C1 segment of cervical spinal cord (tissue), 14 donors: ENCODE measurements around the gene IKZF5.
A peak's percentile ranks its signal among the peaks of the same experiment; 100 is the strongest.

Source experiments
- DNase-seq, 14 donors: peaks; one replicate each; lab custom pipeline; 2025; lab: John Stamatoyannopoulos, UW

IKZF5 gene

DNA sequence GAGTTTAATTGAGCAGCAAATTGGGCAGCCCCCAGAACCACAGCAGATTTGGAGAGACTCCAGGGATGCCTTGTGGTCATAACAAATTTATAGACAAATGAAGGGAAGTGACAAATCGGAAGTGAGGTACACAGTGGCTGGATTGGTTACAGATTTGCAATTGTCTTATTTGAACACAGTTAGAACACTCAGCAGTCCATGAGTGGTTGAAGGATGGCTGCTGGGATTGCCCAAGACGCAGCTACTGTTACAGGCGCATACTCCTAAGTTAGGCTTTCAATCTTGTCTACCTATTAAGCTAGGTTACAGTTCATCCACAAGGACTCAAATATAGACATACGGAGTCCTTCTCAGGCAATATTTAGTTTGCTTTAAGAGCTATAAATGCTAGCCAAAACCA, 7.6 kb upstream of the IKZF5 start:
- DNase-seq, result no peak

DNA sequence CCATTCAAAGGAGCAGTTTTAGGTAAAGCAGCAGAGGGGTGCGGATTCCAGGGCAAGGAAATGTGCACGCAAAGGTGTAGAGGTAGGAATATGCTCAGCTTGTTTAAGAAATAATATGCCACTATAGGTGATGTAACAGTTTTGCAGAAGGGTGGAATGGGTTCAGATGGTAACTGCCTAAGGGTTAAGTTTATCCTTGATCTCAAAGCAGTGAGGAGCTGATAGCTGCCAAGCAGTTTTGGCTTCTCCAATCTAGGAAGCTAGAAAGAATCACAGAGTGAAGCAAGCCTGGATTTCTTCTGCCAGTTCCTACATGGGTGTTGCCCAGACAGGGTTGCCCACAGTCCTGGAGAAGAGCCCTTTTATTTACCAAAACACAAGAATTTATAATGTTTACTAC, 6.2 kb upstream of the IKZF5 start:
- DNase-seq, result no peak

DNA sequence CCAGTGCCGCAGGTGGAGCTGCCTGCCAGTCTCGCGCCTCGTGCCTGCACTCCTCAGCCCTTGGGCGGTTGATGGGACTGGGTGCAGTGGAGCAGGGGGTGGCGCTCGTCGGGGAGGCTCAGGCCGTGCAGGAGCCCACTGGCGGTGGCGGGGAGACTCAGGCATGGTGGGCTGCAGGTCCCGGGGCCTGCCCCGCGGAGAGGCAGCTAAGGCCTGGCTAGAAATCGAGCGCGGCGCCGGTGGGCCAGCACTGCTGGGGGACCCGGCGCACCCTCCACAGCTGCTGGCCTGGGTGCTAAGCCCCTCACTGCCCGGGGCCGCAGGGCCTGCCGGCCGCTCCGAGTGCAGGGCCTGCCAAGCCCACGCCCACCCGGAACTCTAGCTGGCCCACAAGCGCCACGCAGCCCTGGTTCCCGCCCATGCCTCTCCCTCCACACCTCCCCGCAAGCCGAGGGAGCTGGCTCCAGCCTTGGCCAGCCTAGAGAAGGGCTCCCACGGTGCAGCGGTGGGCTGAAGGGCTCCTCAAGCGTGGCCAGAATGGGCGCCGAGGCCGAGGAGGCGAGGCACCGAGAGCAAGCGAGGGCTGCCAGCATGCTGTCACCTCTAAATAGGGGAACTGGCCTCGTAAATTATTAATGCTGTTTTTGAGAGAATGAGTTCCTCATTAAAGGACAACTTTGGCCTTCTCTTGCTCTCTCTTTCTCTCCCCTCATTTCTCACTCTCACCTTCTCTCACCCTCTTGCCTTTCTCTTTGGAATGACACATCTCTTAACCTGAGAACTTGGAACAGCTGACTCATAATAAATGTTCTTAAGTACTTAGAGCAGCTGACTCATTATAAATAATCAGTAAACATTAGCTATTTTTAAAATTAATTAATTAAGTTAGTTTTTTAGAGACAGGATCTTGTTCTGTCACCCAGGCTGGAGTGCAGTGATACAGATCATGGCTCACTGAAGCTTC, 5.1 kb upstream of the IKZF5 start:
- DNase-seq, result no peak

DNA sequence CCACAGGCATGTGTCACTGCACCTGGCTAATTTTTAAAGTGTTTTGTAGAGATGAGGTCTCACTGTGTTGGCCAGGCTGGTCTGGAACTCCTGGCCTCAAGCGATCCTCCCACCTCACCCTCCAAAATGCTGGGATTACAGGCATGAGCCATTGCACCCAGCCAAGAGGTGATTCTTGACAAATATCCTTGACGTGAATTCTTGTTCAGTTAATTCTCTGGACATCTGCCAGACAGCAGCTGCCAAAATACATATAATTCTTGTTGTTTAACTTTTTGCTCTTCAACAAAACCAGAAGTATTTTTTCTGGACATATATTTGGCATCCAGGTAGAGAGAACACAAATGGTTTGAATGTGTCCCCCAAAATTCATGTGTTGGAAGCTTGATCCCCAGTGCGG, 3.4 kb upstream of the IKZF5 start:
- no peak for DNase-seq

DNA sequence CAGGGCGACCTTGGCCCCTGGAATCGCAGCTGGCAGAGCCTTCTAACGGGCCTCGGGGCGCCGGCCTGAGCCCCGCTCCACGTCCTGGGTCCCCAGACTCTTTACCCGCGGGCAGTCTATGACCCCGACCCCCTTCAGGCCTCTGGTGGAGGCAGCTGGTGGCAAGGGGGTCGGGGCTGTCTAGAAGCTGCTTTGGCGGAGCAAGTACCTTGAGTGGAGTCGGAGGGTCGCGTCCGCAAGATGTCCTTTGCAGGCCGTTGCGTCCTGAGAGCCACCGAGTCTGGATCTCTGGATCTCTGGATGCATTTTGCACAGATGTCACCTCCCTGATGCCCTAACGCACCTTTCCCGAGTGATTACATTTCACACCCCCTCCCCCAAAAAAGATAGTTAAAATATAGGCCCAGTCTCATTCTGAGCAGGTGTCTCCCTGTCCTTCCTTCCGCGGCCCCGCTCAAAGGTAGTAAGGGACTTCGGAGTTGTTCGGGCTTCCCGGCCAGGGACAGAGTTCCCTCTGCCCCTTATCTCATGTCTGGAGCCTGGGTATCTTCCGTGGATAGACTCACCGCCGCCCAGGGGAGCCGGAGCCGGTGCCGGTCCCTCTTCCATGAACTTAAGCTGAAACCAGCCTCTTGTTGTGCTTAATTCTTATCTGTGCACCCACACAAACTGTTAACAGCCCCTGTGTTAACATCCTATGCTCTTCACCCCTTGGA, 668 bp upstream of the IKZF5 start:
- peak in 6 of 14 donors; percentile 35 to 66 (median 38) for DNase-seq

DNA sequence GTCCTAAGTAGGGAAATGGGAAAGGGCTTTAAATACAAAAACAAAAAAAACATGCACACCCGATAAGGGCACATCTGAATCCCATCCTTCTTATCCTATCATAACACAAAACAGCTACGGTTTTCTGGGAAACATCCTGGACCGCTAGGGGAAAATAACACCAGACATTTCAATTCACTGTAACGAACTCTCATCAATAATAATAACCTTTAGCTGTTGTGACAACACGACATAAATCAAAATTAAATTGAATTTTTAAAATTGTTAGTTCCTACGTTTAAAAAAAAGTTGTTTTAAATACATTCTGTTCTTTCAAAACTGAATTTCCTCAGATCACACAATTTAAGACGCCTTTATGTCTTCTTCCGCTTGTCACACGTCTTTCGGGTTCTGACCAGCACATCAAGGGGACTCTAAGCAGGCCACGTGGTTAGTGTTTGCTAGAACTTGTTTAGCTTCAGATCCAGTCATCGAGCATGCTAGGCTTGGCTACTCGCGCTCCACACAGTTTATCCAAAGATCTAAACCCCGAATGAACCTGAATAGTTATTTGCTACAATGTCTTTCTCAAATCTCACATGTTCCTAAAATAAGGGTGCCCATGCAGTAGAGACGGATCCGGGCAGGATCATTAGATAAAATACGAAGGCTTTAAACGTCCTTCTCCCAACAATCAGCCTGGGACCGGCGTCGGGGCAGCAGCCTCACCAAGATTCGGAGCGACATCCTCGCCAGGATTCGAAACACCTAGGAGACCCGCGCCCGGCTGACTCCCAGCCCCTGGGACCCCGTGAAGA, 839 bp downstream of the IKZF5 start:
- DNase-seq, result peak in 8 of 14 donors; percentile 11 to 57 (median 37)

DNA sequence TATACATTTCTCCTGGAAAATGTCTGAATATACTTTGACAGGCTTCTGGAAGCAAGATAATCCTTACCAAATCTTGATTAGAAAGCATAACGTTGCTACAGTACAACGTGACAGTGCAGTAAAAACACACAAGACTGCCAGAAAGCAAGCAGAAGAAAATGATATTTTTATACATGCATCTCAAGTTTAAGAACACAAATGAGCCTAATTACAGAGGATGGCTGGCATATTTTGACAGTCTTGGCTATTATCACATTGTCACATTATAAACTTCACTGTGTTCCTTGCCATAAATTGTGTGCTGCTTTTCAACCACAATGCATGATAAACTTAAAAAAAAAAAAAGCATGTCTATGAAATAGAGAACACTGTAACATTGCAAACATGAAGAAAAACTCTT, 4.3 kb downstream of the IKZF5 start:
- DNase-seq, result no peak

DNA sequence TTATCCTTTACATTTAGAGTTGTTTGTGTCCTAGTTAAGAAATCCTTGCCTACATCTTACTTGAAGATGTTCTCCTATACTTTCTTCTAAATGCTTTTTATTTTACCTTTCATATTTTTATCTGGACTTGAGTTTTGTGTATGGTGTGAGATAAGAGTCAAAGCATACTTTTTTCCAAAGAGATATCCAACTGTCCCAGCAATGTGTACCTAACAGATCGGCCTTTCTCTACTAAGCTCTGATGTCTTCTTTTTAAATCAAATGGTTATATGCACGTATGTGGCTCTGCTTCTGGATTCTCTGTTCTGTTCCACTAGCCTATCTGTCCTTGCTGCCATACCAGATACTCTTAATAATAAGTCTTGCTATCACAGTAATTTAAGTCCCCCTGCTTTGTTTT, 7.2 kb downstream of the IKZF5 start:
- no peak for DNase-seq

DNA sequence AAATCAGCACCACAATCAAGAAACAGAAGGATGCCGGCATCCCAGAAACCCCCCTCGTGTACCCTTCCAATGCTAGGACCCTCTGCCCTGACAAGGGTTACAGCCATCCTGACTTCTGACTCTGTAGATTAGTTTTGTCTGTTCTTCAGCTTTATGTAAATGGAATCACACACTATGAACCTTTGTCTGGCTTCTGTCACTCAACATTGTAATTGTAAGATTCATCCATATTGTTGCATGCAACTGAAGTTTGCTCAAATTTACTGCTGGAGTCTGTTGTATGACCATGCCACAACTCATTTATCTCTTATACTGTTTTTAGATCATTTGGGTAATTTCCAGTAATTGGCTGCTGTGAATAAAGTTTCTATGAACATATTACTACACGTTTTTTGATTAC, 8.4 kb downstream of the IKZF5 start:
- no peak for DNase-seq

DNA sequence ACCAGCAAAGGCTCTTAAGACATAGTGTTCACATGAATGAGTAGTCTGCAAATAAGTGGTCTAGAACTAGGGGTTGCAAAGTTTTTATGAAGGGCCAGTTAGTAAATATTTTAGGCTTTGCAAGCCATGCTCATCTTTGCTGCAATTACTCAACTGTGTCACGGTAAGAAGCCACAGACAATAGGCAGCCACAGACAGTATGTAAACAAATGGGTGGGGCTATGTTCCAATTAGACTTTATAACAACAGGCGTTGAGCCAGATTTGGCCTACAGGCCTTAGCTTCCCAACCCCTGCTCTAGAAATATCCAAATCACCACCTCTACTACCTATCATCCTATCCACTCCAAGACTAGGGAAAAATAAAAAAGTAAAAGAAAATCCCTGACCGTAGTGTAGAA, 9.2 kb downstream of the IKZF5 start:
- DNase-seq, result no peak

DNA sequence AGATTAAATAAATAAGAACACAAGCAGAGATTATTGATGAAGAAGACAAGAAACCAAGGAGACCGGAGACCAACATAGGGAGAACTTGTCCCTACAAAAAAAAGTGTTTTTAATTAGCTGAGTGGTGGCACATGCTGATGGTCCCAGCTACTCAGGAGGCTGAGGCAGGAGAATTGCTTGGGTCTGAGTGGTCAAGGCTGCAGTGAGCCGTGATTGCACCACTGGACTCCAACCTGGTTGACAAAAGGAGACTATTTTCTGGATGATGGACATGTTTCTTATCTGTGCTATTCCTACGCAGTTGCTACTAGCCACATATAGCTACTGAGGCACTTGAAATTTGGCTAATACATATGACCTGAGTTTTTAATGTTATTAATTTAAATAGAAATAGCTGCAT, 9.7 kb downstream of the IKZF5 start:
- DNase-seq, result no peak

DNA sequence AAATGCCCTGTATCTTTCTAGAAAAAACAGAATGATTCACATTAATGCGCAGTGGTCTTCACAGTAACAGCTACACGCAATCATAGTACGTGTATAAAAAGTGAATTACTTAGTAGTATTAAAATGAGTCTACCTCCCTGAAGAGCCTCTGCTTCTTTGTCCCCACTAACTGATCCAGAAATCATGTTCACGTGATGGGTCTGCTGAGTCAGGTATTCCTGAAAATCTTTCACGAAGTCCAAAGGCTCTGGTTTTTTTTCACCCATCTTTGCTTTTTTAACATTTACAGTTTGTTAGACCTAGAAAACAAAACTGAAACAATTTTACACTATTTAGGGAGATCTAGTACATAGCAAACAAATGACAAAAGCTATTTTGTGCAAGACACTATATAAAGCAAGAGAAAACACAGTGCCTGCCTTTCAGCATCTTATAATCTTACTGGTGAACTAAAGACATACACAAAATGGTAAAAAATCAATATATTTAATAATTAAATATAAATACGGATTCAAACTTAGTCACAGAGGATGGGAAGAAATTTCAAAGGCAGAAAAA, 10.2 kb downstream of the IKZF5 start:
- no peak for DNase-seq

DNA sequence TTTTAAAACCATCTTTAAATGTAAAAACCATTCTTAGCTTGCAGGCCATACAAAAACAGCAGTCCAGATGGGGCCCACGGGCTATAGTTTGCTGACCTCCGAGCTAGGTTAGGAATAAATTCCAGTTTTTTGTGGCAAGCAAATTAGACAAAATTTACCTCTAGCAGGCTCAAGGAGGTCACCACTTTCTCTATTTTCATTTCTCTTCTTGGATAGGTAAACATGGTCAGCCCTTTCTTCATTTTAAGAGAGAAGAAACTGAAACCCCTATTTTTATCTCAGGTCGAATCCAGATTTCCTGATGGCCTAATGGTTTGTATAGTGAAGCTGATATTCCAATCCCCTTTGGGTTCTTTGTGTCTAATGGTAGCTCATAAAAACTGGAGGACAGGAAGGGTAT, 10.7 kb downstream of the IKZF5 start:
- no peak for DNase-seq

DNA sequence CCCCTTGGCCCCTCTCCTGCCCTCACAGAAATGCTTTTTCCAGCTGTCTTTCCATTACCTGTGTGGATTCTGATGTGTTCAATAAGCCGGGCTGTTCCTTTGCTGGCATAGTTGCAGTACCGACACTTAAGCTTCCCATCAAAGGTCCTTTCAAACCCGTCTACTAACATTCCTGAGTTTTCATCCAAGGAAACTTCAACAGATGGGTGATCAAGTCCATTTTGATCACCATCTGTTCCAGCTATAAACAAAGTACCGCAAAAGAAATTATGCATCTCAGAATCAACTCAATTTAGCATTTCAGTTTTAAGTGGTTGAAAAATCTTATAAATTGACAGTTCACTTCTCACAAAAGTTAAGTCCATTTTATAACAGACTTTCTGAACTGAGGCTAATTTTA, 12.7 kb downstream of the IKZF5 start:
- no peak for DNase-seq

DNA sequence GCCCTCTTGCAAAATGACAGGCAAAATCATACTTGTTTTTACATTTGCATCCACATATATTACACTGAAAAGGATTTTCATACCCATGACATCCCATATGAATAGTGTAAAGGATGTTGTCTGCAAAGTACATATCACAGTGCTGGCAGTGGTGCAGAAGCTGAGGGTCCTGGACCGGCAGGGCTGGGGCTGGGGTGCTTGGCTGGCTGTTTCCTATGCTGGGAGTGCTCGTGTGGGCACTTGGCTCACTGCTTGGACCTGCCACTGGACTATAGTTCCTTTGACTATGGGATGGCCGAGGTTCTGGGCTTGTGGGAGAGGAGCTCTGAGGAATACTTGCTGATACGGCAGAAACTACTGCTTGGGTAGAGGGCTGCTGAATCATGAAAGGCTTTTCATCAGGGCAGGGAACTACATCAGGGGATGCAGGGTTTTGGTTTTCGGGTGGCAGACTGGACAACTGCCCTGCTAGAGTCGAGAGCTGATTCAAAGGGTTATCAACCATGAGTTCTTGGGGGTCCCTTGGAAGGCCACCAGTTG, 14.7 kb downstream of the IKZF5 start:
- DNase-seq, result no peak

DNA sequence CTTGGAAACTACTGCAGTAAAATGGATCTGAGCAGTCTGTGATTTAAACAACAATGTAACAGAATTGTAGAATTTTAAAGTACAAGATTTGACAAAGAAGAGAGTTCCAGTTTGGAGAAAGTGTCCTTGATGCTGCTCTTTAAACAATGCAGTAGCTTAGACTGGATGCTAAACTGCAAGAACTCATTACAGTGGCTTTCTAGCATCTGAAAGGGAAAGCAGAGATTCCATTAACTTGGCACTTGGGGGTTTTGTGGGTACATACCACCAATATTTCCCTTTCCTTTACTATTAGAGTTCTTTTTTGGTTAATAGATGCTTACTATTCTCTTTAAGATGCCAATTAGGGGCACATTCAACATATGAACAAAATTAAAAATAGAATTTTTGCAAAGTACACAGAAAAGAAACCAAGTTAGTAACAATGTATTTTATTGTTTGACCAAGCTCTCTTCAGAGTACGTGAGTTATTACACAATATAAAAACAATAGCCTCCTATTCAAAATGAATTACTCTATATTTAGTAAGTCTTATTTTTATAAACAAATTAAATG, 16.5 kb downstream of the IKZF5 start:
- peak in 1 of 14 donors; percentile 16 for DNase-seq

DNA sequence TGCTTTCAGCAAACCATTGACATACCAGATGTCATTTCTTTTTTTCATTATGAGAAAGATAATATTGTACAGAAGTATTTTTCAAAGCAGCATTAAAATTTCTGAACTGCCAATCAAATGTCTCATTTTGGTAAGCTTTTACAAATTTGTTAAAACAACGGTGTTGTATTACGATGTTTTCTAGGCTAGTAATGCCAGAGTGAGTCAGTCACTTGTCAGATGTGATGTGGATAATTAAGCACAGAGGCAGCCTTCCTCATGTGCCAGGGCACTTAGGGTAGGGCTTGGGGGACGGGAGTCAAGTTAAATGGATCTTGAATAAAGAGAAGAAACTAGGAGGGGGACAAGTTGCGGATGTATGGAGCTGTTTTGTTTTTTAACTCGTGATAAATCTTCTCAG, 18.3 kb downstream of the IKZF5 start:
- DNase-seq, result no peak

DNA sequence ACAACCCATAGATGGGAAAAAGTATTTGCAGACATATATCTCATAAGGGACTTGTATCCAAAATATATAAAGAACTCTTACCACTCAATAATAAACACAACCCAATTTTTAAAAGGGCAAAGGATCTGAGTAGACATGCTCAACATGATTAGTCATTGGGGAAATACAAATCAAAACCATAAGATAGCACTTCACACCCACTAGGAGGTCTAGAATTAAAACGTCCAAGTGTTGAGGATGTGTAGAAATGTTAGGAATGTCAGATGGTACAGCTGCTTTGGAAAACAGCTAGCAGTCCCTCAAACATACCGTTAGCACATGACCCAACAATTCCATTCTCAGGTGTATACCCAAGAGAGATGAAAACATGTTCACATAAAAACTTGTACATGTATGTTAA, 20.1 kb downstream of the IKZF5 start:
- DNase-seq, result no peak

DNA sequence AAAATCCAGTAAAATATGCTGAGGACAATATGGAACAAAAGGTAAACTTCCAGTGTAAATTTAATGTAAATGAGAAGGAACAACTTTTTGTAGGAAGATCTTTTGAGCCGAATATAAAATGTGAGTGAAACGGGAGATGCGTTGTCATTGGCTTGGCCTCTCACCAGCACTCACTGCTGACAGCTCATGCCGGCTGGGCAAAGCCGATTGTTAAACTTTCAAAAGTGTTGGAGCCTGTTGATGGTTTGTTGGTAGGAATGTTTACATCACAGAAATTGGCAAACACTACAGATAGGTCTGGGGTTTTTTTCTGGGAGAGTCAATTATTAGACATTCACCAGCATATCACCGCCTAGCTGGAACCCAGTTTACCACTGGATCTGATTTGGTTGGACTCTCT, 22.3 kb downstream of the IKZF5 start:
- no peak for DNase-seq

DNA sequence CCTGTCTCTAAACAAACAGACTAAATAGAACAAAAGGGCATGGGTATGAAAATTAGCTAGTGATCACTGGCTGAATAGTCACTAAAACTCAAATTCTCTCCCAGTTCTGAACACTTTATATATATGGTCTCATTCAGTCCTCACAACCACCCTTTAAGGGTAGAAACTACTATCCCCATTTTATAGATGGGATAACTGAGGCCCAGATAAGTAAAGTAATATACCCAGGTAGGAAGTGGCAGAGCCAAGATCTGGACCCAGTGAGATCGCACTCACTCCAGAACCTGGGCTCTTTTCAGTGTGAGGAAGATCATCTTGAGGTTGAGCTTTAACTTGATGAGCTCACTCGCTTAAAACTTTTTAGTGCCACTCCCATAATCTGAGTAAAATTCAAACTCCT, 23.9 kb downstream of the IKZF5 start:
- no peak for DNase-seq

DNA sequence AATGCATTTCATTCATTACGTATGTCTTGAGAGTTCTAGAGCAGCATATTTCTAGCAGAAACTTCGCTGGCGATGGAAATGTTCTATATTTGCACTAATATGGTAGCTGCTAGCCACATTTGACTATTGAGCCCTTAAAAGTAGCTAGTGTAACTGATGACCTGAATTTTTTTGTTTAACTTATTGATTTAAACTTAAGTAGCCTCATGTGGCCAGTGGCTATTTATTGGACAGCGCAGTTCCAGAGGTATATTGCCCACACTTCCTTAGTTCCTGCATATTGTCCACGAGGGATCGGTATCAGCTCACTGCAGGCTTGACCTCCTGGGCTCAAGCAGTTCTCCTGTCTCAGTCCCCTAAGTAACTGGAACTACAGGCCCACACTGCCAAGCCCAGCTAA, 24.7 kb downstream of the IKZF5 start:
- no peak for DNase-seq
